Prostate gland (tissue), 2 donors: Measurements from ENCODE around the gene GRID2.

Experiments used
- POLR2AphosphoS5 ChIP-seq: sonication (generic); formaldehyde crosslinking; IDR thresholded peaks from one replicate; pipeline ENCODE4 v1.6.1; 2017; ENCODE audit warnings: antibody characterized with exemption
- TF ChIP-seq, protein P1 (sequence below), 4 experiments: fragments of 200-600 bp in 2 of 4; fragments of 450-650 bp in 2 of 4; sonication (generic) in 2 of 4; IDR thresholded peaks; 1 replicate in 3 of 4; 2 replicates in 1 of 4; pipeline ENCODE4 v1.5.1; 2016 to 2019; ENCODE audit warnings: antibody characterized with exemption in 4 of 4, mild to moderate bottlenecking in 2 of 4, moderate library complexity in 2 of 4

DNA sequence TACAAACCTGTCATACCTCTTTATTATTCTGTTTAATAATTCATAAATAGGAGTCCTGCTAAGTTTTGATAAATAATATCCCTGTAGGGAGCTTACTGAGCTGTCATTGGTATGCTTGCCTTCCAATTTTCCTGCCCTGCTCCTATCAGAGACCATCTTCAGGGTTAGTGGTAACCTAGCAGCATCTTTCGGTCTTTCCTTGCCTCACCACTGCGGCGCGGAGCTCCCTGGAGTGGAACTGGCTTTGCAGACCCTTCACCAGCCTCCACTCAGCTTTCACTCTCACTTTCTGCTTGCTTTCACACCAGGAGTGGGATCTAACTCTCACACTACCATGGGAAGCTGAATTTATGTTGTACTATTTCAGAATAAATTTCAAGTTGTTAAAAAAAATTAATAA lies 1043.1 kb downstream of the GRID2 start:
- no peak for TF ChIP-seq POLR2AphosphoS5
- TF ChIP-seq, protein P1, sequence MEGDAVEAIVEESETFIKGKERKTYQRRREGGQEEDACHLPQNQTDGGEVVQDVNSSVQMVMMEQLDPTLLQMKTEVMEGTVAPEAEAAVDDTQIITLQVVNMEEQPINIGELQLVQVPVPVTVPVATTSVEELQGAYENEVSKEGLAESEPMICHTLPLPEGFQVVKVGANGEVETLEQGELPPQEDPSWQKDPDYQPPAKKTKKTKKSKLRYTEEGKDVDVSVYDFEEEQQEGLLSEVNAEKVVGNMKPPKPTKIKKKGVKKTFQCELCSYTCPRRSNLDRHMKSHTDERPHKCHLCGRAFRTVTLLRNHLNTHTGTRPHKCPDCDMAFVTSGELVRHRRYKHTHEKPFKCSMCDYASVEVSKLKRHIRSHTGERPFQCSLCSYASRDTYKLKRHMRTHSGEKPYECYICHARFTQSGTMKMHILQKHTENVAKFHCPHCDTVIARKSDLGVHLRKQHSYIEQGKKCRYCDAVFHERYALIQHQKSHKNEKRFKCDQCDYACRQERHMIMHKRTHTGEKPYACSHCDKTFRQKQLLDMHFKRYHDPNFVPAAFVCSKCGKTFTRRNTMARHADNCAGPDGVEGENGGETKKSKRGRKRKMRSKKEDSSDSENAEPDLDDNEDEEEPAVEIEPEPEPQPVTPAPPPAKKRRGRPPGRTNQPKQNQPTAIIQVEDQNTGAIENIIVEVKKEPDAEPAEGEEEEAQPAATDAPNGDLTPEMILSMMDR (IDR thresholded peaks at IDR 0.05) = no peak
